ENCODE results near the gene PARK7.

The PARK7 gene

GRCh38 chr1:7989762-7990428, 28.4 kb downstream of the PARK7 start:
- no peak for TF ChIP-seq GATA2 (IDR thresholded peaks at IDR 0.05; ENCODE audit: low read depth, low read length)
- TF ChIP-seq GATA3 (IDR thresholded peaks at IDR 0.05; ENCODE audit: low read depth, low read length) = no peak

DNA sequence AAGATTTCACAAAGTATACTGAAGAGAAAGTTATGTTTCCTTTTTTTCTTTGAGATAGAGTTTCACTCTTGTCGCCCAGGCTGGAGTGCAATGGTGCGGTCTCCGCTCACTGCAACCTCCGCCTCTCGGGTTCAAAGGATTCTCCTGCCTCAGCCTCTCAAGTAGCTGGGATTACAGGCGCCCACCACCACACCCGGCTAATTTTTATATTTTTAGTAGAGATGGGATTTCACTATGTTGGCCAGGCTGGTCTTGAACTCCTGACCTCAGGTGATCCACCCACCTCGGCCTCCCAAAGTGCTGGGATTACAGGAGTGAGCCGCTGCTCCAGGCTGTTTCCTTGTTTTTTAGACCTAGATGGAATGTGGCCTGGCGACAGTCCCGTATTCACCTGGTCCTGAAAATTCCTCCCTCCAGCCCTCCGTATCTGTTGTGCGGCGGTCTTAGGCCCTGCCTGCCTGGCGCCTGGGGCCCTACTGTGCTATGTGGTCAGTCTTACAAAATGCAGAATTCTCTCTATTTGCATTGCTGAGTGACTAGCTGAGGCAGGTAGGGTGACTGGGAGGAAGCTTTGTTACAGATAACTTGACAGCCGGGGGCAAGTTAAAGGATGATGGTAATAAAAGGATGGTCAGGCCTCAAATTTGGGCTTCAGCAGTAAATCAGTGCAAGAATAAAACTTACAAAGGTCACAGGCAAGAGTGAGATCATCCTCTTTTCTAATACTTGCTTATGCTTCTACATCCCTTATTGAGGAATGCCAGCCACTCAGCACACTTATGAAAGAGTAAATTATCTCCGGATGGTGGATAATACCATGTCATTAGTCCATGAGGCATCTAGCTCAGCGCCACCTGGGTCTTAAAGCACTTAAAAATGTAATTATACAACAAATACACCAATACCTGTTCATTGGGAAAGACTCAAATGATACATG, 30.3 kb downstream of the PARK7 start:
- TF ChIP-seq GATA2 (IDR thresholded peaks at IDR 0.05; ENCODE audit: low read depth, low read length) (no peak), GATA3 (IDR thresholded peaks at IDR 0.05; ENCODE audit: low read depth, low read length) (no peak)

DNA sequence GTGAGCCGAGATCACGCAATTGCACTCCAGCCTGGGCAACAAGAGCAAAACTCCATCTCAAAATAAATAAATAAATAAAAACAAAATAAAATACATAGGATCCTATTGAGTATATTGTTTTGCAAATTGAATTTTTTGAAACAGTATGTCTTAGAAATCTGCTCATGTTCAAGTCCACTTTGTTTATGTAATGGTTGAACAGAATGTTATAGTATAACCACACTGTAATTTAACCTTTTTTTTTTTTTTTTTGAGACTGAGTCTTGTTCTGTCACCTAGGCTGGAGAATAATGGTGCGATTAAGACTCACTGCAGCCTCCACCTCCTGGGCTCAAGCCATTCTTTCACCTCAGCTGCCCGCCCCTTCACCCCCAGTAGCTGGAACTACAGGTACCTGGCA, 31.4 kb downstream of the PARK7 start:
- TF ChIP-seq GATA2 (IDR thresholded peaks at IDR 0.05; ENCODE audit: low read depth, low read length) (no peak), GATA3 (IDR thresholded peaks at IDR 0.05; ENCODE audit: low read depth, low read length) (no peak)

GRCh38 chr1:7993593-7994479, 32.3 kb downstream of the PARK7 start:
- TF ChIP-seq GATA3 (IDR thresholded peaks at IDR 0.05; ENCODE audit: low read depth, low read length) (no peak), GATA2 (IDR thresholded peaks at IDR 0.05; ENCODE audit: low read depth, low read length) (no peak)

DNA sequence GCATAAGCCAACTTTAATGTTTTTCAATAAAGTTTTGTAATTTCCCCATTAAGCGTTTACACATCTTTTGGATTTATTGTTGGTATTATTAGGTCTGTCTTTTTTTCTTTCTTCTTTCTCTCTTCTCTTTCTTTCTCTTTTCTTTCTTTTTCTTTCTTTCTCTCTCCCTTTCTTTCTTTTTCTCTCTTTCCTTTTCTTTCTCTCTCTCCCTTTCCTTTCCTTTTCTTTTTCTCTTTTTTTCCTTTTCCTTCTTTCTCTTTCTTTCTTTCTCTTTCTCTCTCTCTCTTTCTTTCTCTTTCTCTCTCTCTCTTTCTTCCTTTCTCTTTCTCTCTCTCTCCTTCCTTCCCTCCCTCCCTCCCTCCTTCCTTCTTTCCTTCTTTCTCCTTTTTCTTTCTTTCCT, 33.3 kb downstream of the PARK7 start:
- TF ChIP-seq GATA3 (IDR thresholded peaks at IDR 0.05; ENCODE audit: low read depth, low read length) = no peak
- TF ChIP-seq GATA2 (IDR thresholded peaks at IDR 0.05; ENCODE audit: low read depth, low read length) = no peak

DNA sequence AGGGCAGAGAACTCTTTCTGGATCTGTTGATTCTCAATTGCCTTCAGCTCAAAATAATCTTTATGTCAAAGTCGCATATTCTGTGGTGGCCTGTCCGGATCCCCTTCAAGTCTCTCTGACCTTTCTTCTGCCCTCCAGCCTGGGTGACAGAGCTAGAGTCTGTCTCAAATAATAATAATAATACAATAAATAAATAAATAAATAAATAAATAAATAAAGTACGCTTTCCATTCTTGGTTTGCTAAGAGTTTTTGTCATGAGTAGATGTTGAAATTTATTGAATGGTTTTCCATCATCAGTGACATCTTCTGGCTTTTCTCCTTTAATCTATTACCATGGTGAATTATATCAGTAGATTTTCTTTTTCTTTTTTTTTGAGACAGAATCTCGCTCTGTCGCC, 33.9 kb downstream of the PARK7 start:
- TF ChIP-seq GATA2 (IDR thresholded peaks at IDR 0.05; ENCODE audit: low read depth, low read length) (no peak), GATA3 (IDR thresholded peaks at IDR 0.05; ENCODE audit: low read depth, low read length) (no peak)

DNA sequence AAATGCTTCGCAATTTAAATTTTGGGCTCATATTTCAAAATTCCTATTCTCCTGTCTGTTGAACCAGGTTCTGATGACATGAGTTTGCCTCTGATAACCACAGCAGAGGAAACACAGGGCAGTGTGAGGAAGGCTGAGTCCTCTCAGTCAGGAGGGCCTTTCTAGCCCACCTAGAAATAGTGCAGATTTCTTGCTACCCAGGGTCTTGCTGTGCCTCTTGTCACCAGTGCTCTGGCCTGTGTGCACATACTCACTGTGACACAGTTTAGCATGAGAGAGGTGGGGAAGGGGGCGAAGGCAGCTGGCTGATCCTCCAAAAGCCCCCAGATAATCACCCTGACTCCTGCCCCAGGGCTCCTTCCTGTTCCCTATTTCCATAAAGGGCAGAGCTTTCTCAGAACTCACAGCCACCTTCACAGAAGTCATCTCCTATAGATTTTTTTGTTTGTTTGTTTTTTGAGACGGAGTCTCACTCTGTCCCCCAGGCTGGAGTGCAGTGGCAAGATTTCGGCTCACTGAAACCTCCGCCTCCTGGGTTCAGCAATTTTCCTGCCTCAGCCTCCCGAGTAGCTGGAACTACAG, 40.9 kb downstream of the PARK7 start:
- TF ChIP-seq GATA3 (IDR thresholded peaks at IDR 0.05; ENCODE audit: low read depth, low read length) (no peak), GATA2 (IDR thresholded peaks at IDR 0.05; ENCODE audit: low read depth, low read length) (no peak)

DNA sequence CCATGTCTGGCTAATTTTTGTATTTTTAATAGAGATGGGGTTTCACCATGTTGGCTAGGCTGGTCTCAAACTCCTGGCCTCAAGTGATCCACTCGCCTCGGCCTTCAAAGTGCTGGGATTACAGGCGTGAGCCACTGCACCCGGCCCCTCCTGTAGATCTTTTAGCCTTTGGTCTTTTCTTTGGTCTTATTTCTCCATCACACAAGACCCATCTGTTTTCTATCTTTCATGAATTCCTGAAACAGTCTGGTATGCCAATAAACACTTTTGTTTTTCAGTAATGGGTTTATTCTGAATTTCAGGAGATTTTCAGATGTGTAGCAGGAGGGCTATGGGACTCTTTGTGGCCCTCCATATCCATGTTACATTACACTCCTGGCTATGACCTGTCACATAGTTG, 41.4 kb downstream of the PARK7 start:
- no peak for TF ChIP-seq GATA2 (IDR thresholded peaks at IDR 0.05; ENCODE audit: low read depth, low read length)
- no peak for TF ChIP-seq GATA3 (IDR thresholded peaks at IDR 0.05; ENCODE audit: low read depth, low read length)

- TF ChIP-seq GATA2 (IDR thresholded peaks at IDR 0.05; ENCODE audit: low read depth, low read length) (no peak), GATA3 (IDR thresholded peaks at IDR 0.05; ENCODE audit: low read depth, low read length) (no peak)
These were observed 42.1 kb downstream of the PARK7 start for GRCh38 chr1:8003438-8004112.

DNA sequence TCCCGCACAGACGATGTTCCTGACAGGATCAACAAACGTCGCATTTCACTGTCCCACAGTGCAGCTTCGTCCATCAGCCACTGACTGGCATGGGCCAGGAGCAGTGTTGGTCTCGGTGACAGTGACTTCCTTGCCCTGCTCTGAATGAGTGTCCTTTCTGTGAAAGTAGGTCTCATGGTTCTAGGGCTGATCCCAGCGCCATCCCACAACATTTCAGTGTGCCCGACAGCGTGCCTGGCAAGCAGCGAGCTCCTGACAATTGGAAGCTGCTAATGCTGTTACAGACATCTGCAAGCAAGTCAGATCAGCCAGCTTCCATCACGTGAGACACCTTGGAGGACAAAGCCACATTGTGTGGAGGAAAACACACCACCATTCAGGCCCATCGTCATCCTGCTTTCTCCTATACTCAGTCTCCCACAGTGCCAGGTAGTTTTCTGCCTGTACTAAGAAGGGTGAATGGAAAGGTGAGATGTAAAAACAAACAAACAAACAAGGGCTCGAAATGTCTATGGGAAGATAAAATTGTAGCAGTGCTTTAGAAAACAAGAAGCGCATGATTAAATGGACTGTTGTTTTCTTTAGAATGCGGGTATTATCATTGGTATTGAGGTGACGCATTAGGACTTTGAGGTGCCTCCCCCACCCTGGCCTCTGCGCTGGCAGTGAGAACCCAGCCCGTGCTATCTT, 42.7 kb downstream of the PARK7 start:
- TF ChIP-seq GATA3 (IDR thresholded peaks at IDR 0.05; ENCODE audit: low read depth, low read length) = no peak
- TF ChIP-seq GATA2 (IDR thresholded peaks at IDR 0.05; ENCODE audit: low read depth, low read length) = no peak

GRCh38 chr1:8004803-8005573, 43.5 kb downstream of the PARK7 start:
- TF ChIP-seq GATA3 (IDR thresholded peaks at IDR 0.05; ENCODE audit: low read depth, low read length) = no peak
- no peak for TF ChIP-seq GATA2 (IDR thresholded peaks at IDR 0.05; ENCODE audit: low read depth, low read length)
